ENCODE data around the gene TNS1.

TNS1 gene

DNA sequence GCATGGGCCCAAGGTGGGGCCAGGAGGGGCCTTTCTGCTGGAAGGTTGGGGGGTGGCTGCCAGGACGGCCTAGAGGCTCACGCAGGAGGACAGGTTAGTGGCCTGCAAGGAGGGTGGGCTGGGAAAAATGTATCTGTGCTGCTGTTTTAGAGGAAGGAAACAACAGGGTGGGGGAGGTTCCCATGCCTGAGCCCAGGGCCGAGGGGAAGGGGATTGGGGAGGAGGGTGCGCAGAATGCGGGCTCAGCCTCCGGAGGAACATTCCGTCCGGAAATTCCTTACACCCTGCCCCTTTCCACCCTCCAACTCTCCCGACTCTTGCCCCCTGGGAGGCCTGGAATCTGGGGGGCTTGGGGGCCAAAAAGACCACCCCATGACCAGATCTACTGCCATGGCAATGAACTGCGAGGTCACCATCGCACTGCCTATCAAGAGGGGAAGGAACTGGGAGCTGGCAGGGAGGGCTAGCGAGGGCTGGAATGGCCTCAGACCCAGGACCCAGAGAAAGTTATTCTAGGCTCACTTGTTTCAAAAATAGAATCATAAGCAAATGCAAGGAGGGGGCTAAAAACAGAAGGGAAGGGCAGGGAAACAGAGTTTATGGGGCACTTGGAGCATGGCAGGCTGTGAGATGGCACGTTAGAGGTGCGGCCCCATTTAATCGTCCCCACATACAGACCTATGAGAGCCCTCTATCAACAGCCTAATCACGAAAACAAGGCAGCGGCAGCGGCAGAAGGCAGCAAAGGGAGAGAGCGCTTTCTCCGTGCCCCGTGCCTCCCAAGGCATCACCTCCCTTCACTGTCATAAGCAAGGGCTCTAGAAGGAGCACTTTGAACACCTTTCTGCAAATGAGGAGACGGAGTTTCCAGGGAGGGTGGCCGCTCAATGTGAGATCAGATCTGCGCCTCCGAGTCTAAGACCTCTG lies 90.4 kb downstream of the TNS1 start:
- DNase-seq (ENCODE audit: low read depth in 2 of 2): no peak

DNA sequence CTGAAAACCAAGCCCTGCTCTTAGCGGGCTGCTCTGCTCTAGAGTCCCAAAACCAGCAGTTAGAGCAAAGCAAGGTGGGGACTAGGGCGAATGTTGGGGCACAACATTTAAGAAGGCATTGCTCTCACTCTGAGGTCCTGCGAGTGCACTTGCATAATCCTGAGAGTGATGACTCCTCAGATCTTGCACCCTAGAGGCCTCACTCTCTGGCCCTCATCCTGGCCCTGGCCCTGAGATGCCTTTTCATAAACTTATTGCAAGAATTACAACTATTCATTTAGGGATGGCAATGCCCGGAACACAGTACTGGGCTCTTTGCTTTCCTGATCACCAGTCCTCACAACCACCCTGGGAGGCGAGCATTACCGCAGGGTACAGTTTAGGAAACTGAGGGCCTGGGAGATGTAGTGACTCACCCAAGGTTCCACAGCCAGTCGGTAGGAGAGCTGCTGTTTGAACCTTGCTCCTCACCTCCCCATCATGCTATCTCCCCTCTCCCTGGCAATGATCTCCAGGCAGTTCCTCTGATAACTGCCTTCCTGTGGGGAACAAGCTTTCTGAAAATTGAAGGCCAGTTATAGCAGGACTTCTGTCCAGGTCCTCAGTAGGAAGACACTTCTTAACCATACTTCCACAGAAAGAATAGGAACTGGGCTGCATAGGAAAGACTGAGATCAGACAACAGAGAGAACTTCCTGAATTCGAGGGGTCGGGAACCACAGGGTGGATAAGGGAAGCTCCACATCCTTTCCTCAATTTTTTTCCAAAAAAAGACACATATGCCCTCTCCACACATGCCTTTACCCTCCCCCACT lies 91.3 kb downstream of the TNS1 start:
- no peak for DNase-seq (ENCODE audit: low read depth in 2 of 2)

DNA sequence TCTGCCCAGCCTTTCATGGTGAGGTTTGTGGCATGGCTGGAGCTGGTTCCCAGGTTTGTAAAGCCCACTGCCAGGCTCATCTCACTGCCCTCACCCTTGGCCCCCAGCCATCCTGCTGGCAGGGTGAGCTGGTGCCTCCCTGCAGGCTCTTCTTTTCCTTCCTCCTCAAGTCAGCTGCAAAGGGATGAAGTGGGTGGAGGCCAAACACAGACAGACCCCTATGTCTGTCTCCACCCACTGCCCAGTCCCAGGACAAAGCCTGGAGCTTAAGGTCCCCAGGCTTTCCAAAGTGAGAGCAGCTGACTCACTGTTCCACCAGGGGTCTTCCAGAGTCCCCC lies 92.0 kb downstream of the TNS1 start:
- no peak for DNase-seq (ENCODE audit: low read depth in 2 of 2)

DNA sequence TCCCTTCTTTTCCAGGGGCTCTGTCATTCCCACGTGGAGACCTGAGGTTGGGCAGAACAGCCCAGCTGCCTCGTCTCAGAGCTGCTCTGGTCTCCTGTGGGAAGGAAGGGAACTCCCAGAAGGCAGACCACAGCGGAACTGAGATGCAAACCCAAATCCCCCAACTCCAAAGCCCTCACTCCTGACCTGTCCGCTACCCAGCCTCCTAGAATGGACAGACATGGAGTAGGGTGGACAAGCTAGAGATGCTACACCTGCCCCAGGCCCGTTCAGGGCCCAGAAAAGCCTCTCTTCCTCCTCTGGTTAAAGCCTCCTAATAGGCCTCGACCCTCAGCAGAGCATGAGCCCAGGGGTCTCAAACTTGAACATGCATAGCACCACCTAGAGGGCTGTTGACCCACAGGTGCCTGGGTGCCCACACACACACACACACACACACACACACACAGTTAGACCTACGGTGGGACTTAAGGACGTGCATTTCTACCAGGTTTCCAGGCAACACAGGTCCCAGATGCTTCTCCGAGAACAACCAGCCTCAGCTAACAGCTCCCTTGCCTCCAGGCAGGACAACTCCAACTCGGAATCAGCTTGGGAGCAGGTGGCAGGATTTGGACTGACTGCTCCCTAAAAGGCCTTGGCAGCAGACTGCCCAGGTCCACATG lies 93.5 kb downstream of the TNS1 start:
- no peak for DNase-seq (ENCODE audit: low read depth in 2 of 2)

DNA sequence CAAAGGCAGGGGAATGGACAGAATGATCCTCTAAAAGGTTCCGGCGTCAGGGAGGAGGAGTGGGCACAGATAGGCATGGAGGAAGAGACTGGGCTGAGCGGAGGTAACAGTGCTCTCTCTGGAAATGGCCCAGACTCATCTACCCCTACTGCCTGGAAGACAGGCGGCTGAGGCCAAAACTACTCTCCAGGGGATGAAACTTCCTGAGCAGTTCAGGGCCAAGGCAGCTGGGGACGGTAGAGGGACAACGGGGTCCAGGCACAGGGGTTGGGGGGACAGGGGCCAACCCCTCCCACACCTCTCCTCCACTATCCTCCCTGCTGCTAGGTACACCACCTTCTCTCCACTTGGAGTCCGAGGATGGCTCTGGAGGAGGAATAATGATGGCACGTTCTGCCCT lies 94.3 kb downstream of the TNS1 start:
- no peak for DNase-seq (ENCODE audit: low read depth in 2 of 2)

DNA sequence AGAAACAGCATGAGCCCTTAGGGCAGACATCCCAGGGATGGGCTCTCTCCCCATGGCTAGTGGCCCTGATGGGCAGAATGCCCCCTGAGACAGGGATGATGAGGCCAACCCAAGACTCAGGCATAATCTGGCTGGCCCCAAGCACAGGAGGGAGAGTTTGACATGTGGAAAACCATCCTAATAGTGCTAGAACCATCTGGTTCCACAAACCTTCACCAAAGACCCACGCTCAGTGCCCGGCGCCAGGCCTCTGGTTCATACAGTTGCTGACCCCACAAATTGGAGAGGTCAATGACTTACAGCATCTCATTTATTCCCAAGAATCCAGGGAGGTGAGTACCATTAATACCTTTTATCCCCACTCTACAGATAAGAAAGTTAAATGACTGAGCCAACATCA lies 95.5 kb downstream of the TNS1 start:
- no peak for DNase-seq (ENCODE audit: low read depth in 2 of 2)

DNA sequence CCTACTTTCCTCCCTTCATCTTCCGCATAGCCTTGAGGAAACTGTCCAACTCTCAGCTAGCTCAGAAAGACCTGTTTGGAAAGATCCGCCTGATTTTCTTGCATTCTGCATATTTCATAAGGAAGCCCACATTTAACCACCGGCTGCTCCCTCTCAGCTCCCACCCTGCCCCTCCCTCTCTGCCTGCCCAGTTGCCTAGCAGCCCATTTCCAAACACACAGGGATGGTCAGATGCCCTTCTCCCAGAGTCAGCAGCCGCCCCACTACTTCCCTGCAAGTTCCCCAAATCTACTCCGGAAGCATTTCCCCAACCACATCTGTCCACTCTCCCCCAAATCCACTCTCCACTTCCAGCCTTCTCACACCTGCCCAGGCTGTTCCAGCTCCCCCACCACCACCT lies 96.0 kb downstream of the TNS1 start:
- no peak for DNase-seq (ENCODE audit: low read depth in 2 of 2)

DNA sequence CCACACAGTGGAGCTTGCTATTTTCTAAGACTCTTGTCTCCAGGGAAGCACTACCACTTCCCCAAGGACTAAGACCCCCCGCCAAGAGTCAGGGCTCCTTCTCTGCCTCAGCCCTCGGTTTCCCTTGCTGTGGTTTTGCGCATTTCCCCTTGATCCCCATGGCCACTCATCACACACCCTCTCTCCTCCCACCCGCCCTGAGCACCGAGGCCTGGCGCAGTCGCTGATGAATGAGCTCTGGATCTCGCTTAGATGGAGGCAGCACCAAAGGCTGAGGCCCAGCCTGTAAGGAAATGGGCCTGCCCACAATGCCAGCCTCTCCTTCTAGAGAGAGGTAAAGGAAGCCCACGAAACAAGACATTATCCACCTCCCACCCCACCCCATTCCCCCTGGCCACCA lies 96.9 kb downstream of the TNS1 start:
- DNase-seq (ENCODE audit: low read depth in 2 of 2): no peak

DNA sequence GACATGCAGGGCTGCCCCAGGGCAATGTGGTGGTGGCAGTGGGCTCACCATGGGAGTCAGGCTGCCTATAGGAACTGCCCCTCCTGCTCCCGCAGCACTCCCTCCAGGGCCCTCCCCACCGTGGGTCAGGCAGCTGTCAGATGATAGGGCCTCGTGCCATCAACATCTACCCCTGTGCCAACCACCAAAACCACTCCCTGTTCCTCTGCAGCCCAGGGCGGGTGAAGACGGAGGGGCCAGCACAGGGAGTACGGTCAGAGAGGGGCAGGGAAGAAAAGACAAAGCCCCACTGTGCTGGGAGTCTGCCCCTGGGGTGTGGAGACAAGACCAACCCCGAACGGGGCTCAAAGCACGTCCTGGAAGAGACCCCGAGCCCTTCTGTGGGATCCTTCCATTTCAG lies 97.4 kb downstream of the TNS1 start:
- DNase-seq (ENCODE audit: low read depth in 2 of 2): no peak

DNA sequence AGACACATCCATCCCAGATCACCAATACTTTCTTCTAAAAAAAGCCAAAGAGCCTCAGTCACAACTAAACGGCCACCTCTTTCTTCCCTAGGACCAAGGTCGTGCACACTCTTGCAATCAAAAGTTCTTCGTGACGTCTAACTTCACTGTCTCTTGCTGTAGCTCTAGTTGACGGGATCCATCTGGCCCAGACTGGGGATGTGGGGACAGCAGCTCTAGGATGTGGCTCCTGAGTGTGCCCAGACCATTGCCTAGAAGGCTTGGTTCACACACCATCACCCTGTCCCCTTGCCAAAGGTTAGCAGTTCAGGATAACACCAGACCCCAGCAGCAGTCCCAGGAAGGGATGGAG lies 98.2 kb downstream of the TNS1 start:
- DNase-seq (ENCODE audit: low read depth in 2 of 2): no peak

DNA sequence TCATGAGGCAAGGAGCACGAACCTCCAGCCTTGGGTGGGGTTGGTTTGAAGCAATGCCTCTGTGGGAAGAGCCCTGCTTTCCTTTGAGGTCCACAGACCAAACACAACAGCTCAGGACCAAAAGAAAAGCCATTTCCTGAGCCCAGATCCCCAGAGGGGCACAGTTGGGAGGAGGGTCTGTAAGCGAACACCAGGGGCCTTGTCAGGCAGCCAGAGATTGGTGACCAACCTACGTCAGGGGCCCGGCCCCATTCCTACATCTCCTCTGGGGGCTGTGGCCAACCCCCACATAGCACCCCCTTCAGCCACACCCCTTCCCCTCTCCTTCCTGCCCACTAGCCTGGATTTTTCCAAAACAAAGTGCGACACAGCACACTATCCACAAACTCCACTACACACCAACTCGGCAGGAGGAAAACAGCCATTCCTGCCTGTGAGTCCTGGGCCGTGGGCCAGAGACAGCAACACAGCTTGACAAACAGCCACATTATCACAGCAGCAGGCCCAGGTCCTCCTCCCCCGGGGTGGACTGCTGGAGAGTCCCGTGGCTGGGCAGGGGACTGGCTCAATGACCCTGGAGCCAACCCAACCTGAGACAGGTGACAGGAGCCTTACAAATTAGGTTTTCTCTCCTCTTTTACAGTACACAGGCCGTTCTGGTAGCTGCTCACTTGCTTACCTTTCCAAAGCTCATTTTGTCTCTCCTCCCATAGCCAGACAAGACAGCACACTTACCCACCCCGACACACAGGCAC lies 98.8 kb downstream of the TNS1 start:
- DNase-seq (ENCODE audit: low read depth in 2 of 2): no peak

DNA sequence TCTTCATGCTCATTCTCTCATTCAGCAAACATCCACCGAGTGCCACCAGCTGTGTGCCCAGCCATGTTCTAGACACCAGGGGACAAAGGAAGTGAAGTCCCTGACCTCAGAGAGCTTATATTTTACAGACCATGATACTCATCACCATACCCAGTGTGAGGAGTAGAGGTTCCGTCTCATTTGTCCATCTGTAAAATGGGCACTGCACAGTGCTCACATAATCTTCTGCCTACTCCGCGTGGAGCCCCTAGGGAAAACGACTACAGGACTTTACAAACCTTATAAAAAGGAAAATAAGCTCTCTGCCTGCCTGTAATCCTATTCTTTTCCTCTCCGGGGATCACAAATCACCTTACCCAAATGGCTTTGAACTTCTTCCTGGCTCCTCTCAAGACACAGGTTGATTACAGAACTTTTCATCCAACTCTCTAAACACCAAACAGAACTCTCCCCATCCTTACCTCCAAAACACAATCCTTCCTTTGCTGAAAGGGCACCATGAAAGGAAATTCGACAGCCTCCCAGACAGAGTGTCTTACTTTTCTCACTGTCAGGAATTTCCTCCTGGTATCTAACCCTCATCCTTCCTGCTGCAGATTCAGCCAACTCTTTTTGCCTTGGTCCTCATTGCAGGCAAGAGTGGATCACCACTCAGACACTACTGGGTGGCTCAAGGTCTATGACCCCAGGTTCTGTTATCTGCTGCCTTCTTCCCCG lies 99.5 kb downstream of the TNS1 start:
- no peak for DNase-seq (ENCODE audit: low read depth in 2 of 2)

DNA sequence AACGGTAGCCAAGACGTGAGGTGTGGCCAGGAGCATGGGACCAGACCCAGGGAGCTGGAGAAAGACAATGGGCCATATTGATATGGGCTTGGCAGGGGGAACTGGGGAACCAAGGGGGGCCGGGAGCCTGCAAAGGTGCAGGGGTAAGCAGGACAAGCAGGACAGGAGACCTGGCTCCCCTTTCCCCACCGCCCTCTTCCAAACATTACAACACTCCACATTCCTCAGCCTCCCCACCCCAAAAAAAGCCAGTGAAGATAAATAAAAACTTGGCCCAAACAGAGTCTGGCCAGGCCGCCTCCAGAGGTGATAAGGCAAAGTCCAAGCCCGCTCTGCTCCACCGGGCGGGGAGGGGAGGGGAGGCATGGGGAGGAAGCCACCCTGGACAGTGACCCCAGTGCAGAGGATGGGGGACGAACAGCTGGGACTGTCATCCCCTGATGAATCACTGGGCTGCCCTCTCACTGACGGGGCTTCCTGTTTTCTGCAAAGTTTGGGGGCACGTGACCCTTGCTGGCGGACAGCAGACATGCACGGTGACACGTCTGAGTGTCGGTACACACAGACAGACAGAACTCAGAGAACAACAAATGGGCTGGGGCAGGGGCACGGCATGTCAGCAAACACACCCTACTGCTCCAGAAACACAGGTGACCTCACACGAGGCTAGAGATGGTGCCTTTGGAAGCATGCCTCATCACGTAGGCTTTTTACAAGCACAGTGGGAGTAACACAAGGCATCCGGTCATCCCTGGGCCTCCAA lies 100.2 kb downstream of the TNS1 start:
- DNase-seq (ENCODE audit: low read depth in 2 of 2): no peak

DNA sequence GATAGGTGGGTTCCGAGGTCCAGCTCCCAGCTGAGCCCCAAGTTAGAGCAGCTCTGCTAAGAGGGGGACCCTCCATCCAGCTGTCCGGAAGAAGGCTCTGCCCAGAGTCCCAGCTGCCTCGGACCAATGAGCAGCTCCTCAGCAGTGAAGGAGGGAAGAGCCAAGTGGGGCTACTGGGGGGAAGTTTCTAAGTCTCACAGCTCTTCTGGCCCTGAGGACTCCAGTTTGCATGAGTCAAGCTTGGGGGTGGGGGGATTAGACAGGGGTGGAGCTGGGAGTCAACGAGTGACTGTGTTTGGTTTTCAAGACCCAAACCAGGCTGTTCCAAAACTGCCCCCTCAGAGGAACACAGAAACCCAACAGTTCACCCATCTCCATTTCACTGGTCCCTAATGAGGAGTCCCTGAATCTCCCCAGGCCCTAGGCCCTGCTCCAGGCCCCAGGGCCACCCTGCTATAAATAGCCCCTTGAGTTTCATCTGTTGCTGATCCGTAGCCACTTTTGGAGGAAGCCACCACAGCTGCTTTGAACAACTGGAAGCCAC lies 100.9 kb downstream of the TNS1 start:
- no peak for DNase-seq (ENCODE audit: low read depth in 2 of 2)

DNA sequence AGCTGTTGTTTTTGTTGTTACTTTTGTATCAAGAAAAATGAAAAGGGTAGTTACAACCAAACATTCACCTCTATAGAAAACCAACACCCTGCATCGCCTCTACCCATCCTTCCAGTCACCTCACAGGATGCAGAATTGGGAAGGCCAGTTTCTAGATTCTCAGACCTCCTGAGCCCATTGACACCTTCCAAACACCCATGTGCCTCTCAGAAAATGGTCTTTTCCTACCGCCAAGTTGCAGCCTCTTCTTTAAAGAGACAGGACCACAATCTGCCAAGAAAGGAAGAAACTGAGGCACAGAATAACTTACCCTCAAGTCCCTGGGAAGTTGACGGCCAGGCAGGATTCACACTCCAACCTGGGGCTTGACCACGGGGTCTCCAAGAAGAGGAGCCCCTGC lies 101.4 kb downstream of the TNS1 start:
- no peak for DNase-seq (ENCODE audit: low read depth in 2 of 2)

DNA sequence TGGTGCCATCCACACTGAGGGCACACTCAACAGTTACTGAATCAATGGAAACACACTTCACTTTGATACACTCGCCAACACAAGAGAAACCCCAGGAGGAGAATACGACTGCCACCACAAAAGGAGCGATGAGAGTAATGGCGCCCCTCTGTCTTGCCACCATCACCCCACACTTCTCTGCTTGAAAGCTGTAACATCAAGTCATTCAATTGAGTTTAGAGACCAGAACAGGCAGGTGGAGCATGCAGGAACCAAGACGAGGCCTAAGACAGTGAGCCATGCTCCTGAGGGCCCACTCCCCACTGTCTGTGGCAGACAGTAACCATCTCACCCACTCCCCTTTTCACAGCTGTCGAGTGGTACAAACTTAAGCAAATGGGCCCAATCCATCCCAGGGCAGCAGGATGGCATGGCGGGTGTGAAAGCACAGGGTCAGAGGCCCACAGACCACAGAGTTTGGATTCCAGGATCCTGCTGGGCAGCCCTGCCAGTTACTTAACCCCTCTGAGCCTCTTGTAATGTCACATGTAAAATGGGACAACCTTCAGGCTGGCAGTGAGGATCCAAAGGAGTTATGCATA lies 101.9 kb downstream of the TNS1 start:
- no peak for DNase-seq (ENCODE audit: low read depth in 2 of 2)

DNA sequence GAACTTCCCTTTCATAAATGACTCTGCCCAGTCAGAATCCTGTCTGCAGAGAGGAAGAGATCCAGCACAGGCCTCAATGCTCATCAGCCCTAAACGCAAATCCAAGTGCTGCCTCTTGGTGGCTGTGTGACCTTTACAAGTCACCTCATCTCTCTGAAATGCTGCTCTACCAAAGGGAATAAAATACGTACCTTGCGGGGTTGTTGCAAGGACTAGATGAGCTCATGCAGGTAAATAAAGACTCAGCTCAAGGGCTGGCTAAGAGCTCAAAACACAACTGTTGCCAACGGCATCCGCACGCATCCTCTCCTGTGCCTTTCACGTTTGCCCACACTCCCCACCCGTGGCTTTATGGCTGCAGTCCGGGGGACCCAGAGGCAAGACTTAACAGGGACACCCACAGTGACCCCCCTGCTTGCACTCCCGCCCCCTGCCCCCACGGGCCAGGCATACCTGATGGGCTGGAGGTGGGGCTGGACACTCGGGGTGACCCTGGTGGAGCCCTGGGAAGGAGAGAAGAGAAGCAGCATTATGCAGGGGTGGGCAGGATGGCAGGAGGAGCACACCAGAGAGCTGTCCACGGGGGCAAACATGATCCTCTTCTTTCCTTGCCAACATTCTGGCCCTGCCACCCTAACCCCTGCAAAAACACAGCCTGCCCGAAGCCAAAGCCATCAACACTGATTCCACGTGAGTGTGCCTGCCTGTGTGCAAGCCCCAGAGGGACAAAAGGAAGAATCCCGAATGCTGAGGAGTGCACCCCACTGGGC lies 102.6 kb downstream of the TNS1 start:
- DNase-seq (ENCODE audit: low read depth in 2 of 2): no peak

DNA sequence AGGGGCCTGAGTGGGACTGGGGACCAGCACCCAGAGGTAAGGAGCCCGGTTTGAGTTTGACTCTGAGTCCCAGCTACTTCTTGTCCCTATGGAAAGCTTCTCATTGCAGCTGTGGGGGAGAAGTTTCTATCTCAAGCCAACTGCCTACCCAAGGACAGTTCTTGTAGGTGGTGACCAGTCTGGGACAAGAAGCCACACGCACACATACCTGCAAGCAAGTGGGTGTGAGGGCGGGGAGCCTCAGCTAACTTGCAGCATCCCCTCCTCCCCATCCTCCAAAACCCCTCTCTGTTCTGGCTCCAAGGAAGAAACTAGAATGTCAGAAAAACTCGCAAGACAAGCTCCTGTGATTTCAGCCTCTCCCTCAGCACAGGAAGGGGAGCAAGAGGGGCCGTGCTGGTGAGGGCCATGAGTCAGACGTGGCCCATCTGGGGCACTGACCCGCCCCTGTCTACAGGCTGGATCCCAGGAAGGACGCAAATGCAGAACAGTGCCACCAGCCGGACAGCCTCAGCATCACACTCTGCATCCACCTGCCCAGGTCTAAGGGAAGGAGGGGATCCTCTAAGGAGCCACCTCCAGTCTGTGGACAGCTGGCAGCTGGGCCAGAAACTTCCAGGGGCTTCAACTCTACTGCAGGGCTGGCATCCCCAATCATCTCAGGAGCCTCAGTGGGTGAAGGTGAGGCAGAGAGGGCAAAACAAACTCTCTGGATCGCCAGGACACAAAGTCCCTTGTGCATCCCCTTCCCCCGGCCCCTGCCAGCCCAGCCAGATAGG lies 103.4 kb downstream of the TNS1 start:
- no peak for DNase-seq (ENCODE audit: low read depth in 2 of 2)

Measured in stimulated activated CD8-positive, alpha-beta memory T cell treated with anti-CD3 and anti-CD28 coated beads, Interleukin-15, amount 100 ng/mL, for 4 hours (primary cell).